Activated T-cell treated with anti-CD3 and anti-CD28 coated beads, Interleukin-2, amount 50 U/mL, for 4 hours (primary cell): Measurements from ENCODE around the gene PITX2. TPM values are rescaled to one million over a fixed set of nuclear protein-coding genes. Genes with fewer than 3 reads are reported as not detected.

Source experiments
- ATAC-seq, 2 donors: fragments of 200-7000 bp; cut with Tn5 transposase; one replicate each; pipeline ENCODE4 v1.10.0; 2021
- DNase-seq: peaks from one replicate; pipeline ENCODE4 v3.0.0-alpha.2; 2020
- H3K27me3 Mint-ChIP-seq: one replicate; pipeline ENCODE4 v1.8.0; 2021; ENCODE audit warnings: low read depth, mixed read lengths
- H3K36me3 Mint-ChIP-seq: one replicate; pipeline ENCODE4 v1.8.0; 2022; ENCODE audit warnings: mixed read lengths; ENCODE audit not compliant: insufficient read depth
- H3K4me1 Mint-ChIP-seq: one replicate; pipeline ENCODE4 v1.8.0; 2021; ENCODE audit warnings: low read depth, mixed read lengths
- H3K4me3 Mint-ChIP-seq: one replicate; pipeline ENCODE4 v1.8.0; 2021; ENCODE audit warnings: mild to moderate bottlenecking, moderate library complexity, mixed read lengths
- H3K9me3 Mint-ChIP-seq: one replicate; pipeline ENCODE4 v1.8.0; 2021; ENCODE audit warnings: mixed read lengths
- total RNA-seq, 3 donors: library from RNA; stranded (reverse); gene quantifications; one replicate each; pipeline ENCODE4 v1.2.1, GENCODE V29; 2021

Gene PITX2
- total RNA-seq, 3 donors from 2014 or later: not detected

- peaks cover 84% of the 10 kb centered on the region for H3K27me3 Mint-ChIP-seq
- H3K36me3 Mint-ChIP-seq: no peaks in the 10 kb centered on the region
- H3K9me3 Mint-ChIP-seq: peaks cover 5% of the 10 kb centered on the region
- DNase-seq (no peak), ATAC-seq (peak; percentile 52 to 79)
- H3K4me1 Mint-ChIP-seq: peaks cover 7% of the 10 kb centered on the region
- peak overlapping the region; percentile 50 for H3K4me3 Mint-ChIP-seq
Measured at GRCh38 chr4:110631584-110632505, 9.0 kb upstream of the PITX2 start.

GRCh38 chr4:110630688-110631402 is 8.0 kb upstream of the PITX2 start:
- Mint-ChIP-seq H3K4me1 (peaks cover 7% of the 10 kb centered on the region), H3K27me3 (peaks cover 86% of the 10 kb centered on the region), H3K9me3 (peaks cover 5% of the 10 kb centered on the region), H3K36me3 (no peaks in the 10 kb centered on the region), H3K4me3 (no peak overlapping the region)
- DNase-seq (no peak), ATAC-seq (no peak)

GRCh38 chr4:110629780-110630687 is 7.2 kb upstream of the PITX2 start:
- Mint-ChIP-seq H3K4me3 (no peak overlapping the region), H3K9me3 (peaks cover 5% of the 10 kb centered on the region), H3K4me1 (peaks cover 7% of the 10 kb centered on the region), H3K36me3 (no peaks in the 10 kb centered on the region), H3K27me3 (peaks cover 91% of the 10 kb centered on the region)
- ATAC-seq: no peak
- no peak for DNase-seq

GRCh38 chr4:110629214-110629754 is 6.4 kb upstream of the PITX2 start:
- DNase-seq: no peak

GRCh38 chr4:110628663-110629213 is 5.9 kb upstream of the PITX2 start:
- H3K9me3 Mint-ChIP-seq: no peaks in the 10 kb centered on the region
- no peak overlapping the region for H3K4me3 Mint-ChIP-seq
- peaks cover 7% of the 10 kb centered on the region for H3K4me1 Mint-ChIP-seq
- H3K27me3 Mint-ChIP-seq: peaks cover 92% of the 10 kb centered on the region
- no peak for DNase-seq
- ATAC-seq: no peak
- no peaks in the 10 kb centered on the region for H3K36me3 Mint-ChIP-seq

More at GRCh38 chr4:110629214-110629754, 6.4 kb upstream of the PITX2 start:
- peaks cover 92% of the 10 kb centered on the region for H3K27me3 Mint-ChIP-seq
- H3K4me1 Mint-ChIP-seq: peaks cover 7% of the 10 kb centered on the region
- H3K36me3 Mint-ChIP-seq: no peaks in the 10 kb centered on the region
- ATAC-seq: no peak
- H3K9me3 Mint-ChIP-seq: no peaks in the 10 kb centered on the region
- H3K4me3 Mint-ChIP-seq: no peak overlapping the region

- no peak for DNase-seq
- no peak for ATAC-seq
- peaks cover 92% of the 10 kb centered on the region for H3K27me3 Mint-ChIP-seq
- H3K9me3 Mint-ChIP-seq: peaks cover 5% of the 10 kb centered on the region
- no peak overlapping the region for H3K4me3 Mint-ChIP-seq
- peaks cover 11% of the 10 kb centered on the region for H3K4me1 Mint-ChIP-seq
- H3K36me3 Mint-ChIP-seq: no peaks in the 10 kb centered on the region
Measured at GRCh38 chr4:110627977-110628662, 5.2 kb upstream of the PITX2 start.

- H3K36me3 Mint-ChIP-seq: no peaks in the 10 kb centered on the region
- H3K27me3 Mint-ChIP-seq: peaks cover 95% of the 10 kb centered on the region
- DNase-seq: no peak
- peaks cover 11% of the 10 kb centered on the region for H3K4me1 Mint-ChIP-seq
- H3K4me3 Mint-ChIP-seq: no peak overlapping the region
- peaks cover 5% of the 10 kb centered on the region for H3K9me3 Mint-ChIP-seq
- no peak for ATAC-seq
Measured at GRCh38 chr4:110626532-110627153, 3.8 kb upstream of the PITX2 start.

GRCh38 chr4:110625576-110626257 is 2.8 kb upstream of the PITX2 start:
- no peak for ATAC-seq
- DNase-seq: no peak
- Mint-ChIP-seq H3K4me1 (peaks cover 15% of the 10 kb centered on the region), H3K4me3 (no peak overlapping the region), H3K36me3 (no peaks in the 10 kb centered on the region), H3K9me3 (peaks cover 5% of the 10 kb centered on the region), H3K27me3 (peaks cover 95% of the 10 kb centered on the region)

GRCh38 chr4:110624904-110625494 is 2.1 kb upstream of the PITX2 start:
- Mint-ChIP-seq H3K4me1 (peaks cover 15% of the 10 kb centered on the region), H3K4me3 (no peak overlapping the region), H3K9me3 (peaks cover 5% of the 10 kb centered on the region), H3K27me3 (peaks cover 95% of the 10 kb centered on the region), H3K36me3 (no peaks in the 10 kb centered on the region)
- ATAC-seq (no peak), DNase-seq (no peak)

GRCh38 chr4:110624398-110624780 is 1.5 kb upstream of the PITX2 start:
- peaks cover 17% of the 10 kb centered on the region for H3K4me1 Mint-ChIP-seq
- H3K4me3 Mint-ChIP-seq: no peak overlapping the region
- H3K9me3 Mint-ChIP-seq: peaks cover 5% of the 10 kb centered on the region
- H3K27me3 Mint-ChIP-seq: peaks cover 95% of the 10 kb centered on the region
- no peak for ATAC-seq
- DNase-seq: no peak
- H3K36me3 Mint-ChIP-seq: no peaks in the 10 kb centered on the region

- Mint-ChIP-seq H3K4me3 (peak overlapping the region; percentile 53), H3K27me3 (peaks cover 95% of the 10 kb centered on the region), H3K36me3 (no peaks in the 10 kb centered on the region), H3K9me3 (peaks cover 5% of the 10 kb centered on the region), H3K4me1 (peaks cover 17% of the 10 kb centered on the region)
- DNase-seq (no peak), ATAC-seq (no peak)
Measured at GRCh38 chr4:110623718-110624397, 981 bp upstream of the PITX2 start.
